ENCODE measurements around the gene ANGPTL8. TPM values are rescaled to one million over a fixed set of nuclear protein-coding genes. Genes with fewer than 3 reads are reported as not detected.

The ANGPTL8 gene
- total and polyA plus RNA-seq, 2 donors, result 0.16 TPM; not detected in 1

- WGBS, result 84% methylated on average over 5 of the region's 5 CpGs
- H3K27ac ChIP-seq (ENCODE audit: low read depth in 1 of 2, low read length in 1 of 2), result no peak overlapping the region
Observed at GRCh38 chr19:11273989-11274388, 34.6 kb downstream of the ANGPTL8 start.

GRCh38 chr19:11274533-11275086, 35.2 kb downstream of the ANGPTL8 start:
- 73% methylated on average over 4 of the region's 4 CpGs for WGBS
- H3K9me3 ChIP-seq (ENCODE audit: control insufficient read depth in 2 of 2, insufficient read depth in 1 of 2, low read length in 1 of 2), result peaks cover 0 to 6% of the 10 kb centered on the region in 2 donors
- no peak overlapping the region for H3K4me3 ChIP-seq (ENCODE audit: low read length in 2 of 2)
- H3K27ac ChIP-seq (ENCODE audit: low read depth in 1 of 2, low read length in 1 of 2), result no peak overlapping the region
- DNase-seq (ENCODE audit: low read depth in 6 of 9, low spot score in 9 of 9), result no peak
- peaks cover 0 to 33% of the 10 kb centered on the region in 2 donors for H3K27me3 ChIP-seq (ENCODE audit: control insufficient read depth in 2 of 2, insufficient read depth in 1 of 2, low read length in 1 of 2)
- peaks cover 0 to 8% of the 10 kb centered on the region in 2 donors for H3K4me1 ChIP-seq (ENCODE audit: control insufficient read depth in 2 of 2, insufficient read depth in 2 of 2, low read length in 2 of 2)
- H3K36me3 ChIP-seq (ENCODE audit: control insufficient read depth in 2 of 2, insufficient read depth in 2 of 2, low read length in 1 of 2), result no peaks in the 10 kb centered on the region

More at GRCh38 chr19:11273989-11274388, 34.6 kb downstream of the ANGPTL8 start:
- H3K9me3 ChIP-seq (ENCODE audit: control insufficient read depth in 2 of 2, insufficient read depth in 1 of 2, low read length in 1 of 2), result peaks cover 0 to 6% of the 10 kb centered on the region in 2 donors
- H3K4me3 ChIP-seq (ENCODE audit: low read length in 2 of 2), result no peak overlapping the region
- H3K4me1 ChIP-seq (ENCODE audit: control insufficient read depth in 2 of 2, insufficient read depth in 2 of 2, low read length in 2 of 2), result peaks cover 0 to 4% of the 10 kb centered on the region in 2 donors
- H3K27me3 ChIP-seq (ENCODE audit: control insufficient read depth in 2 of 2, insufficient read depth in 1 of 2, low read length in 1 of 2), result peaks cover 0 to 35% of the 10 kb centered on the region in 2 donors
- H3K36me3 ChIP-seq (ENCODE audit: control insufficient read depth in 2 of 2, insufficient read depth in 2 of 2, low read length in 1 of 2), result no peaks in the 10 kb centered on the region
- no peak for DNase-seq (ENCODE audit: low read depth in 6 of 9, low spot score in 9 of 9)

- peaks cover 0 to 46% of the 10 kb centered on the region in 2 donors for H3K27me3 ChIP-seq (ENCODE audit: control insufficient read depth in 2 of 2, insufficient read depth in 1 of 2, low read length in 1 of 2)
- peaks cover 0 to 11% of the 10 kb centered on the region in 2 donors for H3K9me3 ChIP-seq (ENCODE audit: control insufficient read depth in 2 of 2, insufficient read depth in 1 of 2, low read length in 1 of 2)
- H3K27ac ChIP-seq (ENCODE audit: low read depth in 1 of 2, low read length in 1 of 2), result no peak overlapping the region
- H3K4me1 ChIP-seq (ENCODE audit: control insufficient read depth in 2 of 2, insufficient read depth in 2 of 2, low read length in 2 of 2), result peaks cover 3 to 17% of the 10 kb centered on the region in 2 donors
- 35% methylated on average over 6 of the region's 6 CpGs for WGBS
- no peaks in the 10 kb centered on the region for H3K36me3 ChIP-seq (ENCODE audit: control insufficient read depth in 2 of 2, insufficient read depth in 2 of 2, low read length in 1 of 2)
- DNase-seq (ENCODE audit: low read depth in 6 of 9, low spot score in 9 of 9), result no peak
- H3K4me3 ChIP-seq (ENCODE audit: low read length in 2 of 2), result no peak overlapping the region
Observed at GRCh38 chr19:11278670-11279069, 39.3 kb downstream of the ANGPTL8 start.

GRCh38 chr19:11279505-11280236, 40.3 kb downstream of the ANGPTL8 start:
- WGBS, result 22% methylated on average over 5 of the region's 5 CpGs
- Histone ChIP-seq H3K27ac (ENCODE audit: low read depth in 1 of 2, low read length in 1 of 2) (no peak overlapping the region), H3K4me3 (ENCODE audit: low read length in 2 of 2) (no peak overlapping the region), H3K4me1 (ENCODE audit: control insufficient read depth in 2 of 2, insufficient read depth in 2 of 2, low read length in 2 of 2) (peaks cover 3 to 17% of the 10 kb centered on the region in 2 donors), H3K36me3 (ENCODE audit: control insufficient read depth in 2 of 2, insufficient read depth in 2 of 2, low read length in 1 of 2) (no peaks in the 10 kb centered on the region), H3K27me3 (ENCODE audit: control insufficient read depth in 2 of 2, insufficient read depth in 1 of 2, low read length in 1 of 2) (peaks cover 0 to 47% of the 10 kb centered on the region in 2 donors), H3K9me3 (ENCODE audit: control insufficient read depth in 2 of 2, insufficient read depth in 1 of 2, low read length in 1 of 2) (peaks cover 0 to 11% of the 10 kb centered on the region in 2 donors)
- peak in 6 of 9 donors; percentile 34 to 79 (median 49) for DNase-seq (ENCODE audit: low read depth in 6 of 9, low spot score in 9 of 9)

GRCh38 chr19:11281356-11282049, 42.1 kb downstream of the ANGPTL8 start:
- 91% methylated on average over 11 of the region's 11 CpGs for WGBS
- DNase-seq (ENCODE audit: low read depth in 6 of 9, low spot score in 9 of 9), result no peak
- Histone ChIP-seq H3K27ac (ENCODE audit: low read depth in 1 of 2, low read length in 1 of 2) (no peak overlapping the region), H3K9me3 (ENCODE audit: control insufficient read depth in 2 of 2, insufficient read depth in 1 of 2, low read length in 1 of 2) (peaks cover 0 to 11% of the 10 kb centered on the region in 2 donors), H3K36me3 (ENCODE audit: control insufficient read depth in 2 of 2, insufficient read depth in 2 of 2, low read length in 1 of 2) (no peaks in the 10 kb centered on the region), H3K27me3 (ENCODE audit: control insufficient read depth in 2 of 2, insufficient read depth in 1 of 2, low read length in 1 of 2) (peaks cover 0 to 48% of the 10 kb centered on the region in 2 donors), H3K4me3 (ENCODE audit: low read length in 2 of 2) (no peak overlapping the region), H3K4me1 (ENCODE audit: control insufficient read depth in 2 of 2, insufficient read depth in 2 of 2, low read length in 2 of 2) (peaks cover 3 to 15% of the 10 kb centered on the region in 2 donors)

GRCh38 chr19:11284515-11284914, 45.1 kb downstream of the ANGPTL8 start:
- peaks cover 0 to 5% of the 10 kb centered on the region in 2 donors for H3K9me3 ChIP-seq (ENCODE audit: control insufficient read depth in 2 of 2, insufficient read depth in 1 of 2, low read length in 1 of 2)
- DNase-seq (ENCODE audit: low read depth in 6 of 9, low spot score in 9 of 9), result no peak
- H3K36me3 ChIP-seq (ENCODE audit: control insufficient read depth in 2 of 2, insufficient read depth in 2 of 2, low read length in 1 of 2), result no peaks in the 10 kb centered on the region
- peaks cover 3 to 11% of the 10 kb centered on the region in 2 donors for H3K4me1 ChIP-seq (ENCODE audit: control insufficient read depth in 2 of 2, insufficient read depth in 2 of 2, low read length in 2 of 2)
- no peak overlapping the region for H3K4me3 ChIP-seq (ENCODE audit: low read length in 2 of 2)
- H3K27ac ChIP-seq (ENCODE audit: low read depth in 1 of 2, low read length in 1 of 2), result no peak overlapping the region
- peaks cover 0 to 40% of the 10 kb centered on the region in 2 donors for H3K27me3 ChIP-seq (ENCODE audit: control insufficient read depth in 2 of 2, insufficient read depth in 1 of 2, low read length in 1 of 2)
- WGBS, result 94% methylated on average over 6 of the region's 6 CpGs

GRCh38 chr19:11286312-11286974, 47.0 kb downstream of the ANGPTL8 start:
- WGBS, result 66% methylated on average over 6 of the region's 6 CpGs
- Histone ChIP-seq H3K36me3 (ENCODE audit: control insufficient read depth in 2 of 2, insufficient read depth in 2 of 2, low read length in 1 of 2) (no peaks in the 10 kb centered on the region), H3K4me1 (ENCODE audit: control insufficient read depth in 2 of 2, insufficient read depth in 2 of 2, low read length in 2 of 2) (no peaks in the 10 kb centered on the region), H3K27ac (ENCODE audit: low read depth in 1 of 2, low read length in 1 of 2) (no peak overlapping the region), H3K4me3 (ENCODE audit: low read length in 2 of 2) (no peak overlapping the region), H3K9me3 (ENCODE audit: control insufficient read depth in 2 of 2, insufficient read depth in 1 of 2, low read length in 1 of 2) (no peaks in the 10 kb centered on the region), H3K27me3 (ENCODE audit: control insufficient read depth in 2 of 2, insufficient read depth in 1 of 2, low read length in 1 of 2) (peaks cover 0 to 47% of the 10 kb centered on the region in 2 donors)
- no peak for DNase-seq (ENCODE audit: low read depth in 6 of 9, low spot score in 9 of 9)

- peaks cover 0 to 43% of the 10 kb centered on the region in 2 donors for H3K27me3 ChIP-seq (ENCODE audit: control insufficient read depth in 2 of 2, insufficient read depth in 1 of 2, low read length in 1 of 2)
- no peaks in the 10 kb centered on the region for H3K9me3 ChIP-seq (ENCODE audit: control insufficient read depth in 2 of 2, insufficient read depth in 1 of 2, low read length in 1 of 2)
- 76% methylated on average over 7 of the region's 7 CpGs for whole genome bisulfite sequencing
- no peaks in the 10 kb centered on the region for H3K36me3 ChIP-seq (ENCODE audit: control insufficient read depth in 2 of 2, insufficient read depth in 2 of 2, low read length in 1 of 2)
- H3K4me3 ChIP-seq (ENCODE audit: low read length in 2 of 2), result no peak overlapping the region
- no peak for DNase-seq (ENCODE audit: low read depth in 6 of 9, low spot score in 9 of 9)
- no peak overlapping the region for H3K27ac ChIP-seq (ENCODE audit: low read depth in 1 of 2, low read length in 1 of 2)
- H3K4me1 ChIP-seq (ENCODE audit: control insufficient read depth in 2 of 2, insufficient read depth in 2 of 2, low read length in 2 of 2), result peaks cover 0 to under 1% of the 10 kb centered on the region in 2 donors
Observed at GRCh38 chr19:11288349-11288748, 48.9 kb downstream of the ANGPTL8 start.

Data from thymus (tissue), 11 donors.